Measurements from ENCODE around the gene RBM34. TPM values are rescaled to one million over a fixed set of nuclear protein-coding genes. Genes with fewer than 3 reads are reported as not detected.

Gene RBM34
- total RNA-seq (64.1 and 66.3 TPM in 2 replicates), polyA plus RNA-seq (30.3 and 30.6 TPM in 2 replicates), polyA minus RNA-seq (ENCODE audit: low replicate concordance) (8.4 and 16.8 TPM in 2 replicates)
- 76.6 and 81.8 TPM in 2 replicates for polyA plus RNA-seq (2012)

- peak within 1 kb of the TSS; percentile 69 for H3K4me2 ChIP-seq (ENCODE audit: extremely low read depth, insufficient read depth, low read length)
- peak; percentile 87 to 90 for DNase-seq (ENCODE audit: low read depth in 2 of 2)
- H4K20me1 ChIP-seq (ENCODE audit: control insufficient read depth, extremely low read depth, insufficient read depth, low read length): no peaks in the 10 kb centered on the region
- peak within 1 kb of the TSS; percentile 78 to 98 (median 96) for H3K4me3 ChIP-seq (replicated peaks in 1 of 4; ENCODE audit: control extremely low read depth in 1 of 4, insufficient read depth in 1 of 4, low read depth in 3 of 4, low read length in 4 of 4)
- peak within 1 kb of the TSS; percentile 98 for H2AFZ ChIP-seq (ENCODE audit: low read length)
- peak within 1 kb of the TSS; percentile 93 for H3K27ac ChIP-seq (ENCODE audit: insufficient read depth, low read length)
- H3K27me3 ChIP-seq (ENCODE audit: control insufficient read depth, insufficient read depth, low read length): no peaks in the 10 kb centered on the region
- peaks cover 17% of the 10 kb centered on the region for H3K79me2 ChIP-seq (ENCODE audit: control insufficient read depth, insufficient read depth, low read length)
- H3K9ac ChIP-seq (ENCODE audit: insufficient read depth, low read length): peak within 1 kb of the TSS; percentile 88
- TF ChIP-seq EZH2 (IDR thresholded peaks at IDR 0.05; ENCODE audit: low read length, missing control alignments) (no peak), CTCF (conservative IDR thresholded peaks at IDR 0.05 in 1 of 2, IDR thresholded peaks at IDR 0.05 in 1 of 2; ENCODE audit: low read depth in 1 of 2, low read length in 2 of 2) (peak in 1 of 2 donors; percentile 28)
- H3K9me3 ChIP-seq (ENCODE audit: control insufficient read depth, insufficient read depth, low read depth, low read length): no peaks in the 10 kb centered on the region
- H3K4me1 ChIP-seq (ENCODE audit: control insufficient read depth, extremely low read depth, insufficient read depth, low read length): no peaks in the 10 kb centered on the region
- peaks cover 3% of the 10 kb centered on the region for H3K36me3 ChIP-seq (ENCODE audit: control insufficient read depth, insufficient read depth, low read length)
Measured at GRCh38 chr1:235160957-235161684, at the start of gene RBM34. RBM34 (minus strand) TSS chr1:235161250; CDS start chr1:235161226, 24 bp downstream.

- Histone ChIP-seq H3K79me2 (ENCODE audit: control insufficient read depth, insufficient read depth, low read length) (no peaks in the 10 kb centered on the region), H2AFZ (ENCODE audit: low read length) (no peak overlapping the region), H3K36me3 (ENCODE audit: control insufficient read depth, insufficient read depth, low read length) (peaks cover 4% of the 10 kb centered on the region), H3K4me1 (ENCODE audit: control insufficient read depth, extremely low read depth, insufficient read depth, low read length) (no peaks in the 10 kb centered on the region), H3K4me3 (replicated peaks in 1 of 4; ENCODE audit: control extremely low read depth in 1 of 4, insufficient read depth in 1 of 4, low read depth in 3 of 4, low read length in 4 of 4) (no peak overlapping the region), H3K4me2 (ENCODE audit: extremely low read depth, insufficient read depth, low read length) (no peak overlapping the region), H3K9me3 (ENCODE audit: control insufficient read depth, insufficient read depth, low read depth, low read length) (no peaks in the 10 kb centered on the region), H3K27ac (ENCODE audit: insufficient read depth, low read length) (no peak overlapping the region), H3K27me3 (ENCODE audit: control insufficient read depth, insufficient read depth, low read length) (no peaks in the 10 kb centered on the region), H3K9ac (ENCODE audit: insufficient read depth, low read length) (no peak overlapping the region), H4K20me1 (ENCODE audit: control insufficient read depth, extremely low read depth, insufficient read depth, low read length) (no peaks in the 10 kb centered on the region)
- peak in 1 of 2 donors; percentile 52 for DNase-seq (ENCODE audit: low read depth in 2 of 2)
- TF ChIP-seq EZH2 (IDR thresholded peaks at IDR 0.05; ENCODE audit: low read length, missing control alignments): no peak
- TF ChIP-seq CTCF (conservative IDR thresholded peaks at IDR 0.05 in 1 of 2, IDR thresholded peaks at IDR 0.05 in 1 of 2; ENCODE audit: low read depth in 1 of 2, low read length in 2 of 2): no peak
Measured at GRCh38 chr1:235207209-235207565, 46.1 kb upstream of the RBM34 start.

- no peaks in the 10 kb centered on the region for H3K79me2 ChIP-seq (ENCODE audit: control insufficient read depth, insufficient read depth, low read length)
- H3K4me1 ChIP-seq (ENCODE audit: control insufficient read depth, extremely low read depth, insufficient read depth, low read length): no peaks in the 10 kb centered on the region
- peak in 1 of 2 donors; percentile 55 for DNase-seq (ENCODE audit: low read depth in 2 of 2)
- H4K20me1 ChIP-seq (ENCODE audit: control insufficient read depth, extremely low read depth, insufficient read depth, low read length): no peaks in the 10 kb centered on the region
- no peak overlapping the region for H3K4me2 ChIP-seq (ENCODE audit: extremely low read depth, insufficient read depth, low read length)
- no peaks in the 10 kb centered on the region for H3K27me3 ChIP-seq (ENCODE audit: control insufficient read depth, insufficient read depth, low read length)
- peaks cover 4% of the 10 kb centered on the region for H3K36me3 ChIP-seq (ENCODE audit: control insufficient read depth, insufficient read depth, low read length)
- no peak overlapping the region for H3K9ac ChIP-seq (ENCODE audit: insufficient read depth, low read length)
- no peak overlapping the region for H3K27ac ChIP-seq (ENCODE audit: insufficient read depth, low read length)
- H3K9me3 ChIP-seq (ENCODE audit: control insufficient read depth, insufficient read depth, low read depth, low read length): no peaks in the 10 kb centered on the region
- TF ChIP-seq CTCF (conservative IDR thresholded peaks at IDR 0.05 in 1 of 2, IDR thresholded peaks at IDR 0.05 in 1 of 2; ENCODE audit: low read depth in 1 of 2, low read length in 2 of 2): no peak
- no peak for TF ChIP-seq EZH2 (IDR thresholded peaks at IDR 0.05; ENCODE audit: low read length, missing control alignments)
- H3K4me3 ChIP-seq (replicated peaks in 1 of 4; ENCODE audit: control extremely low read depth in 1 of 4, insufficient read depth in 1 of 4, low read depth in 3 of 4, low read length in 4 of 4): no peak overlapping the region
- no peak overlapping the region for H2AFZ ChIP-seq (ENCODE audit: low read length)
Measured at GRCh38 chr1:235206533-235207208, 45.6 kb upstream of the RBM34 start.
